SH-SY5Y (cell line): ENCODE data around the gene STAMBPL1.

Experiments used
- GATA2 ChIP-seq: IDR thresholded peaks from 2 replicates; pipeline ENCODE4 v1.6.1; 2011; ENCODE audit warnings: mild to moderate bottlenecking, low read depth, low read length
- GATA3 ChIP-seq: IDR thresholded peaks from 2 replicates; pipeline ENCODE4 v1.6.1; 2011; ENCODE audit warnings: low read depth, mild to moderate bottlenecking, low read length, moderate library complexity

DNA sequence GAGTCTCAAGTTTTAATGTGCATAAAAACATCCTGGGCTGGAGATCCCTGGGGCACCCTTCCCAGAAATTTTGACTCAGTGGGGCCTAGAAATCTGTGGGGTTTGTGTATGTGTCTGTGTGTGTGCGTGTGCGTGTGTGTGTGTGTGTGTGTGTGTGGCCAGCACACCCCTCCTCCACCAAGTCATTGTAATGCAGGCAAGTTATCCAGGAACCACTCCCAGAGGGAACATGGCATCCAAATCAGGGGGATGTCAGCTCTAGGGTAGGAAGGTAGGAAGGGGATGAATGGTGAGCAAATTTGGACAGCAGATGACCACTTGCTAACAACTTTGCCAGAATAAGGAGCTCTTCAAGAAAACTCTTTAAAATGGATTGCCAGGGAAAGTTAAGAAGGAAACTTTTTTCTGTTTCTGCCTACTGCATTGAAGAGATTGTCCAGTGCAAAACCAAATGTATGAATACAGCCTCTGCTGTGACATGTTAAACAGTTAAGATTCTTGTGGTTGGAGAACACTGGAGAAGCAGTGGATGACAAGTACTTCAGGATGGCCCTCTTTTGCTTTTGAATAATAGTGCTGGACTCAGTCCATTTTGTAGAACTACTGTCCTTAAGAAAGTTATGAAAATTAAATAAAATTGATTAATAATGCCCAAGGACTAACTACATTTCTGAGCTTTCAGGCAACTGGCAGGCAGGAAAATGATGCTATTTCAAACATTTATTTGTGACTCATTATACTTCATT is 12.3 kb downstream of the STAMBPL1 start:
- TF ChIP-seq GATA3 (no peak), GATA2 (no peak)
